Left ventricle myocardium inferior (tissue), 1 donor: Measurements from ENCODE around the gene EPHB1. TPM values are rescaled to one million over a fixed set of nuclear protein-coding genes. Genes with fewer than 3 reads are reported as not detected.
"Not testable (repeated sequence)": the region's sequence is repeated elsewhere in the genome, so short reads cannot be mapped to it uniquely, and the experiment has no call there.

Experiments used
- DNase-seq: peaks from one replicate; pipeline ENCODE4 v3.0.0-alpha.2; 2020
- H3K27ac ChIP-seq: fragments of 200-600 bp; replicated peaks from 2 replicates; pipeline ENCODE4 v1.8.0; 2021
- H3K27me3 ChIP-seq: fragments of 200-600 bp; 2 replicates; pipeline ENCODE4 v1.8.0; 2021; ENCODE audit warnings: low read depth
- H3K36me3 ChIP-seq: fragments of 200-600 bp; 2 replicates; pipeline ENCODE4 v1.8.0; 2021
- H3K4me1 ChIP-seq: fragments of 200-600 bp; 2 replicates; pipeline ENCODE4 v1.8.0; 2021
- H3K4me3 ChIP-seq: fragments of 200-600 bp; 2 replicates; pipeline ENCODE4 v1.8.0; 2021; ENCODE audit warnings: mild to moderate bottlenecking, moderate library complexity
- H3K9me3 ChIP-seq: fragments of 200-600 bp; replicated peaks from 2 replicates; pipeline ENCODE4 v1.8.0; 2021
- CTCF ChIP-seq: fragments of 200-600 bp; IDR thresholded peaks from 2 replicates; pipeline ENCODE4 v1.8.0; 2021; ENCODE audit warnings: antibody characterized with exemption, mild to moderate bottlenecking, borderline replicate concordance
- intact Hi-C: fragments of 100-400 bp; cut with micrococcal nuclease; formaldehyde crosslinking; loops from one replicate; pipeline ENCODE4 v1.11.0; 2022
- total RNA-seq: library from RNA; stranded (reverse); fragmentation: NEBNext Ultra II Directional; extraction: Animal tissue kit (Norgen Biotek cat#: 25700); gene quantifications from one replicate; pipeline ENCODE4 v1.2.1, GENCODE V29; 2021
- donor health status: DM: no; HTN: yes; CAD: no; lungs with severe emphysema.

EPHB1 gene
- total RNA-seq, 1 donor from 2014 or later, result 1.3 TPM

- intact Hi-C loops, result no loop called here
Measured at GRCh38 chr3:134964226-134964625, 169.2 kb downstream of the EPHB1 start.

GRCh38 chr3:134965865-134966481 is 170.9 kb downstream of the EPHB1 start:
- intact Hi-C loops, result no loop called here
- Histone ChIP-seq H3K27me3 (no peaks in the 10 kb centered on the region), H3K36me3 (no peaks in the 10 kb centered on the region), H3K9me3 (no peaks in the 10 kb centered on the region), H3K4me1 (no peaks in the 10 kb centered on the region), H3K27ac (no peak overlapping the region), H3K4me3 (no peak overlapping the region)
- no peak for TF ChIP-seq CTCF
- DNase-seq, result no peak

More at GRCh38 chr3:134964226-134964625, 169.2 kb downstream of the EPHB1 start:
- TF ChIP-seq CTCF, result no peak
- Histone ChIP-seq H3K4me3 (no peak overlapping the region), H3K27me3 (no peaks in the 10 kb centered on the region), H3K36me3 (no peaks in the 10 kb centered on the region), H3K4me1 (no peaks in the 10 kb centered on the region), H3K9me3 (no peaks in the 10 kb centered on the region), H3K27ac (no peak overlapping the region)
- DNase-seq, result no peak

GRCh38 chr3:134970895-134971294 is 175.8 kb downstream of the EPHB1 start:
- Histone ChIP-seq H3K36me3 (no peaks in the 10 kb centered on the region), H3K27me3 (no peaks in the 10 kb centered on the region), H3K4me3 (no peak overlapping the region), H3K9me3 (no peaks in the 10 kb centered on the region), H3K27ac (no peak overlapping the region), H3K4me1 (no peaks in the 10 kb centered on the region)
- DNase-seq, result no peak
- TF ChIP-seq CTCF, result no peak
- intact Hi-C loops, result no loop called here

GRCh38 chr3:134971306-134971705 is 176.2 kb downstream of the EPHB1 start:
- no peak for TF ChIP-seq CTCF
- no peaks in the 10 kb centered on the region for H3K36me3 ChIP-seq
- intact Hi-C loops, result no loop called here
- H3K4me3 ChIP-seq, result no peak overlapping the region
- H3K4me1 ChIP-seq, result no peaks in the 10 kb centered on the region
- no peaks in the 10 kb centered on the region for H3K27me3 ChIP-seq
- DNase-seq, result no peak
- no peak overlapping the region for H3K27ac ChIP-seq
- H3K9me3 ChIP-seq, result no peaks in the 10 kb centered on the region

GRCh38 chr3:134971907-134972306 is 176.8 kb downstream of the EPHB1 start:
- H3K27ac ChIP-seq, H3K4me1 ChIP-seq, H3K4me3 ChIP-seq, H3K36me3 ChIP-seq, H3K27me3 ChIP-seq, H3K9me3 ChIP-seq, intact Hi-C loops, DNase-seq: not testable (repeated sequence)

GRCh38 chr3:134972836-134973455 is 177.9 kb downstream of the EPHB1 start:
- H3K9me3 ChIP-seq, result no peaks in the 10 kb centered on the region
- no peak for DNase-seq
- H3K27me3 ChIP-seq, result no peaks in the 10 kb centered on the region
- no peak overlapping the region for H3K4me3 ChIP-seq
- no peak overlapping the region for H3K27ac ChIP-seq
- no peaks in the 10 kb centered on the region for H3K4me1 ChIP-seq
- no peak for TF ChIP-seq CTCF
- no peaks in the 10 kb centered on the region for H3K36me3 ChIP-seq
- intact Hi-C loops, result no loop called here
